HepG2 (cell line): ENCODE results near the gene KRT40. TPM values are rescaled to one million over a fixed set of nuclear protein-coding genes. Genes with fewer than 3 reads are reported as not detected.
A peak's percentile ranks its signal among the peaks of the same experiment; 100 is the strongest.

Source experiments
- ARID5B ChIP-seq: IDR thresholded peaks from 2 replicates; pipeline ENCODE4 v1.4.0; 2020; ENCODE audit warnings: mild to moderate bottlenecking, missing genetic modification reagents
- FOXA3 ChIP-seq: IDR thresholded peaks from 2 replicates; pipeline ENCODE4 v1.6.1; 2016; ENCODE audit warnings: missing genetic modification reagents, missing compliant biosample characterization
- FOXP4 ChIP-seq: sonication (generic); formaldehyde crosslinking; IDR thresholded peaks from 2 replicates; pipeline ENCODE4 v1.4.0; 2020; ENCODE audit warnings: missing genetic modification reagents
- GATAD2A ChIP-seq: IDR thresholded peaks from 2 replicates; pipeline ENCODE4 v1.6.1; 2016
- HNF4A ChIP-seq: sonication (generic); formaldehyde crosslinking; IDR thresholded peaks from 2 replicates; pipeline ENCODE4 v1.4.0; 2020; ENCODE audit warnings: missing genetic modification reagents
- PHF8 ChIP-seq: sonication (generic); formaldehyde crosslinking; IDR thresholded peaks from 2 replicates; pipeline ENCODE4 v1.5.0; 2020; ENCODE audit warnings: missing genetic modification reagents
- SOX13 ChIP-seq, 3 experiments: fragments of 450-650 bp in 1 of 3; sonication (generic) in 1 of 3; formaldehyde crosslinking in 1 of 3; IDR thresholded peaks in 2 of 3; conservative IDR thresholded peaks in 1 of 3; 2 replicates each; pipeline versions ENCODE4 v1.5.0 to v1.6.1; 2016 to 2020; ENCODE audit warnings: antibody characterized with exemption in 1 of 3, mild to moderate bottlenecking in 1 of 3, missing compliant biosample characterization in 1 of 3, missing genetic modification reagents in 1 of 3, moderate library complexity in 1 of 3
- SRSF9 ChIP-seq: fragments of 200-400 bp; formaldehyde crosslinking; IDR thresholded peaks from 2 replicates; pipeline ENCODE4 v1.6.1; 2018; ENCODE audit warnings: borderline replicate concordance, mild to moderate bottlenecking, low read depth, low read length; ENCODE audit not compliant: insufficient read depth, poor library complexity, severe bottlenecking
- ZBTB38 ChIP-seq: sonication (generic); formaldehyde crosslinking; IDR thresholded peaks from 2 replicates; pipeline ENCODE4 v1.5.1; 2020; ENCODE audit warnings: mild to moderate bottlenecking, missing genetic modification reagents
- ZNF446 ChIP-seq: sonication (generic); formaldehyde crosslinking; IDR thresholded peaks from 2 replicates; pipeline ENCODE4 v1.5.0; 2020; ENCODE audit warnings: mild to moderate bottlenecking, missing genetic modification reagents
- ZNF670 ChIP-seq: sonication (generic); formaldehyde crosslinking; IDR thresholded peaks from 2 replicates; pipeline ENCODE4 v1.8.0; 2022; ENCODE audit warnings: mild to moderate bottlenecking, missing genetic modification reagents, borderline replicate concordance
- polyA plus RNA-seq, 8 experiments: library from polyadenylated mRNA; depleted of rRNA in 3 of 8; stranded (reverse) in 7 of 8; unstranded in 1 of 8; fragments of >200 nt; fragmentation: Illumina TruSeq in 4 of 8; extraction: Trizol in 4 of 8; gene quantifications; 2 replicates each; pipeline versions ENCODE4 v1.2.1 to v1.2.3, GENCODE V29; 2011 to 2016; ENCODE audit warnings: low read depth in 4 of 8, missing spikeins in 1 of 8, mixed read lengths in 1 of 8; ENCODE audit not compliant: insufficient read depth in 1 of 8
- total RNA-seq, 5 experiments: library from RNA; depleted of rRNA; stranded (reverse); fragments of >200 nt; fragmentation: Illumina TruSeq; extraction: Trizol; gene quantifications; 2 replicates each; pipeline ENCODE4 v1.2.3, GENCODE V29; 2016; ENCODE audit warnings: low read depth in 1 of 5

The KRT40 gene
- total and polyA plus RNA-seq, 2 of the 13 experiments (the other 11 are each of a cell fraction or from before 2014, with no cell fraction given), result not detected

GRCh38 chr17:40949418-40949817 is 34.7 kb downstream of the KRT40 start (continued):
- no peak for TF ChIP-seq ZNF670 (CRISPR knock-in tag)
- TF ChIP-seq FOXA3 (CRISPR knock-in tag), result peak; percentile 69
- peak; percentile 30 for TF ChIP-seq HNF4A (CRISPR knock-in tag)
- no peak for TF ChIP-seq SOX13 (IDR thresholded peaks at IDR 0.05)
- TF ChIP-seq SOX13 (CRISPR knock-in tag; conservative IDR thresholded peaks at IDR 0.05 in 1 of 2, IDR thresholded peaks at IDR 0.05 in 1 of 2), result peak in 1 of 2 experiments; percentile 68; a peak in 2 of 4 replicates
- no peak for TF ChIP-seq SRSF9
- no peak for TF ChIP-seq PHF8
- TF ChIP-seq ARID5B (CRISPR knock-in tag), result peak; percentile 49; the same call in 1 of the 2 replicates
- TF ChIP-seq ZNF446 (CRISPR knock-in tag), result no peak
- 0 out of 2 replicates have a peak, but pooled peaks have one; percentile 27 for TF ChIP-seq ZBTB38 (CRISPR knock-in tag)
- peak; percentile 37; the same call in 1 of the 2 replicates for TF ChIP-seq GATAD2A (CRISPR knock-in tag)
- peak; percentile 70 for TF ChIP-seq FOXP4 (CRISPR knock-in tag)
